ENCODE data around the gene COL11A2.

The COL11A2 gene

DNA sequence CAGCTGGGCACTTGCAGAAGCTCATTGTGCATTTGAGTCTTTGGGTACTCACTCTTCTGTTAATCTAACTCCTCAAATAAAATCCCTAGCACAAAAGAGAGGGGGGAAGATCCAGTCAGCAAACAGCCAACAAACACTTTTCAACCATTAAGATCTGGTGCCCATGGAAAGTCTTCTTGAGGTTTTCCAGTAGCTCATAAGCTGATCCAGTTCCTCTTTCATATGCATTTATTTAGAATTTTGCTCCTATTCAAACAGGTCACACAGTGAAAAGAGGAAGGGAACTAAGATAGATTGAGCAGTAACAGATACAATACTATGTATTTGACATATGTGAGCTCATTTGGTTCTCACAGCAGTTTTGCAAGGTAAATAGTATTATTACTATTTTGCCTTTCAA, 77.9 kb downstream of the COL11A2 start:
- DNase-seq = no peak

DNA sequence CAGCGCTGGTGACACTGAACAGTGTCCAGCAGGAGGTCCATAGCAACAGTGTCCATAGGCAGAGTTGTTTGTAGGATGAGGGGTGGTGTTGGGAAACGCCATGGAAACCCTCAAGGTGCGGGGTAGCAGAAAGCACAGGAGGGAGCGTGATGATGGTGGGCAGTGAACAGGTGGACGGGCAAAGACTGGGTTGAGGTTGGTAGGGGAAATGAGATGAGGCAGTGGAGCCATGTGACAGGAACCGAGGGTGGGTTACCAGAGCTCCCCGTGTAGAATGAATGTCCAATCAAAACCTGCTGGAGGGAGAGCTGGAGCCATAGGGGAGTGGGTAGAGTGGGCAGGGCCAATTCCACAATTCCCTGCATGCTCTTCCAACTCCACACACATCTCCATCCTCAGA, 78.5 kb downstream of the COL11A2 start:
- DNase-seq = no peak
